Muscle of back (tissue), 11 donors: ENCODE data around the gene SECTM1. TPM values are rescaled to one million over a fixed set of nuclear protein-coding genes. Genes with fewer than 3 reads are reported as not detected.

ENCODE experiments used
- DNase-seq, 3 donors: peaks; one replicate each; pipeline versions ENCODE4 v3.0.0 to v3.0.0-alpha.2; 2013
- polyA plus RNA-seq, 10 donors: library from polyadenylated mRNA; unstranded; fragments of 120-200 nt; gene quantifications; one replicate each; pipeline ENCODE4 v1.2.1, GENCODE V29; 2013; ENCODE audit not compliant: insufficient read length in 10 of 10

SECTM1 gene
- polyA plus RNA-seq, 10 donors: 2.0 to 14.6 (median 2.8) TPM

GRCh38 chr17:82328994-82329507 lies 4.5 kb downstream of the SECTM1 start:
- DNase-seq: no peak

DNA sequence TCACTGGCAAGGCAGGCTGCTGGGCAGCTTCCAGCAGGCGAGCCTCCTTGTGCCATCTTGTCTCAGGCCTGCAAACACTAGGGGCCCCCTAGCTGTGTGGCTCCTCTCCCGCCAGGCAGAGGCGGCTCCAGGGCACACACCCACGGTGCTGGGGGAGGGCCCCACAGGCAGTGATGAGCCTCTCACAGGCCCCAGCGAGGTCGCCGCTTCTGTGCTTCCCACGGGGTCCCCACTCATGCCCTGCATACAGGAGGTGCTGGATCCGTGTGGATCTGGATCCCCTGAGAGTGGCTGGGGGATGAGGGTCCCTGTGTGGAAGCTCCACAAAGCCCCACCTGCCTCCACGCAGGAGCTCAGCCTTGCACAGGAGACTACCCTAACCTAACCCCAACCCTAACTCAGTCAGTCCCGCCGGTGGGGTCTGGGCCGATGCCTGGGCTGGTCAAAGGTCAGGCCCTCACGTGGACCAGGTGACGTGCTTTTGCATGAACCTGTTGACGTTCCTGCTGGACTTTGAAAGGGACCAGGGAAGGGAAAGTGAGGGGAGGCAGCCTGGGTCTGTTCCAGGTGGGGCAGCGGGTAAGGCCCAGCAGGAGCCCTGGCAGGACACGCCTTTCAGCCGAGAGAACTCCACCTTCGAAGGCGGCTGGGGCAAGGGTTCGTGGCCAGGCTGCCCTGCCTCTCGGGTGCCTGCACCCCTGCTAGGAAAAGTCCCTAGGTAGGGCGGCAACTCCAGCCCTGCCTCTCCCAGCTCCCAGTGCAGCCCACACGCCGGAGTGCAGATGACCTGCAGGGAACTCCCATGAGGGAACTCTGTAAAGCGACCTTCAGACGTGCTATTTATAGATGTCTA lies 5.2 kb downstream of the SECTM1 start:
- DNase-seq: peak in 1 of 3 donors; percentile 1

DNA sequence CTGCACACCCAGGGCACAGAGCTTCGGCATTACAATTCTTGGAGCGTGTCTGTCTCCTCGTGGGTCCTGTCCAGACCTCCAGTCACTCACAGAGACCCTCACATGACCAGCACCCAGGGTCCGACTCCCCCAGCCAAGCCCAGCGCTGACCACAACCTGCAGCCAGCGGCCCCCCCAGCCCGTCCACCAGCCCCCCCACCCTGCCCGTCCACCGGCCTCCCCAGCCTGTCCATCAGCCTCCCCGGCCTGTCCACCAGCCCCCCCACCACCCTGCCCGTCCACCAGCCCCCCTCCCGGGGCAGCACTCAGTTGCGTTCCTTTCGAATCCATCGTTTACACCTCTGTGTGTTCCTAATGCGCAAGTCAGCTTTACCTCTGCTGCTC lies 5.8 kb downstream of the SECTM1 start:
- no peak for DNase-seq

- DNase-seq: no peak
Measured at GRCh38 chr17:82327289-82327688, 6.3 kb downstream of the SECTM1 start.

- no peak for DNase-seq
Measured at GRCh38 chr17:82325286-82326180, 8.0 kb downstream of the SECTM1 start.

DNA sequence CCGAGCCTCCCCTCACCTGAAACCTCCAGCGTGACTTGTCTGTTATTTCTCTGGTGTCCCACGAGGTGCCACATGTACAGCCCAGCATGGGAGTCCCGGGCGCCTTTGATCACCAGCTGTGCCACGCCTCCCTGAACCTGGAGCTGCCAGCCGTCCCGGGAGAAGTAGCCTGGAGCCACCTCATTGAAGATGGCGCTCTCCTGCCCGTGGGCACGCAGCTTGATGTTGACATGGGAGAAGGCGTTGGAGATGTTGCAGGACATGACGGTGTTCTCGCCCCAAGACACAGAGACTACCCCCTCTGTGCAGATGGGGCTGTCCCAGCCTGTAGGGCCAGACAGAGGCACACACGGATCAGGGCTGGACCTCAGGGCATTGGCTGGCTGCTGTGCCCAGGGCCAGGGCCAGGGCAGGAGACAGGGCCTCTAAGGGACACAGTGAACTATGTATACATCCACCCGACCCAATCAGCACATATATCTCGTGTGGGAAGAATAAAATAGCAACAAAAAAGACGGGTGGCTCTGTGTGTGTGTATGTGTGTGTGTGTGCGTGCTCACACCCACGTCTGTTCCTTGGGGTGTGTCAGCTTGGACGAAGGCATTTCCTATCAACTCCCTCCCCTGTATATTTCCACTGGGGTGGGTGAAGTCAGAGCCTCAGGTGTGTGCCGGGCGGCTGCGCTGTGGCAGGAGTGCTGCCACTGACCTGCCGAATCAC lies 8.8 kb downstream of the SECTM1 start:
- DNase-seq: no peak

DNA sequence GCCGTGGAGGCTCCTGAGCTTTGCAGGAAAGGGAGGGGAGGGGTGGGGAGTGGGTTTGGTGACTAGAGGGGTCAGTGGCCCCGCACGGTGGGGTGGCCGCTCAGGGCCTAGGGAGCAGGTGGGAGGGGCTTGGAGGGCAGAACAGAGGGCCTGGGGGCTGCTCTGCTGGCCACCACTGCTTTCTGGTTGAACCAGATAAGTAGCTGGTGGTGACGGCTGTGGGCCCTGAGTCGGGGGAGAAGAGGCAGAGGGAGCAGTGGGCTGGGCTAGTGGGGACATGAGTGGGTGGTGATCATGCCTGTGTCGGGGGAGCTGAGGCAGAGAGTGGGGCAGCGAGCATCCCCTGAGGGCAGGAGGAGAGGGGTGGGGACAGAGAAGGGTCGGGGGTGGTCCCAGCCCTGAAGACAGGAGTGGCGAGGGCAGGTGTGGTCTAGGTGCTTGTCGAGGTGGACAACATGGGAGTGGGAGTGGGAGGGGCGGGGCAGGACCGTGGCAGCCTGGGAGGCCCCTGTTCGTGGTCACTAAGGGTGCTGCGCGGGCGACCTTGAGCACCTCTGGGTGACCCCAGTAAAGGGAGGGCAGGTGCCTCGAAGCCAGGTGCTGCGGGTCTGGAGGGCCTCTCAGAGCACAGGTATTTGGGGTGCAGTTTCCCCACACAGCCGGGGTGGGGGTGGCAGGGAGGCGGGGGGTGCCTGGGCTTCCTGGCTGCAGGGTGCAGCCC lies 9.9 kb downstream of the SECTM1 start:
- DNase-seq: no peak

DNA sequence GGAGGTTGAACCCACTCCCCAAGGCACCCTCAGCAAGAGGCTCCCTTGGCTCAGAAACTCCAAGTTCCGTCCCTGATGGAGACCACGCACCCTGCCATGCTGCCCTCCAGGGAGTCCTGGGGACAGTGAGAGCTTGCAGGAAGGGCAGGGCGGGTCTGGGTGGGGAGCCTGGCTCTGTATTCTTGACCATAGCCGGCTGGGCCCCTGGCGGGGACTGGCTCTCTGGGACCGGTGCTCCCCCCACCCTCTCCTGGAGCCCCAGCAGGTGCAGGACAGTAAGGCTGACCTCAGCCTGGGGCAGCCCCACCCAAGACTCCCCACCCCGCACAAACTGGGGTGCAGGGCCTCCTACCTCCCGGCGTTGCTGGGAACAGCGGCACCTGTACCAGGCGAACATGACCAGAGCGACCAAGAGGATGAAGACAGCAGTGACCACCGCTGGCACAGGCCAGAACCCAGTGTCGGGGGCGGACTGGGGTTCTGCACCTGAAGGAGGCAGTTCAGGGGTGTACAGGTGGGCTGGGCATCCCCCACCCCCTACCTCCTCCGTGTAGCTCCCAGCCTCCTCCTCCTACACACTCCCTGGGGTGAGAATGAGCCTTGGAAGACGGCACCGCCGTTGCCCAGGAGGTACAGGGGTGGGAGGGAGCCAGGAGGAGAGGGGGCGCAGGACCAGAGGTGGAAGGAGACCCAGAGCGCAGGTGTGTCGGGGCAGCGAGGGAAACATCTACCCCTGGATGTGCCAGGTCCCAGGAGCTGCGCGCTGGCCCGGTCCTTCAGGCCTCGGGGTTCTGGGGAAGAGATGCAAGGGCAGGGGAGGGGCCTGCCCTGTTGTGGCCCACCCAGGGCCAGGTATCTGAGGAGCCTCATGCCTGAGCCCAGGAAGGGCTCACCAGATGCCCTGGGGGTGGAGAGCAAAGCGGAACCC lies 10.8 kb downstream of the SECTM1 start:
- DNase-seq: no peak

- no peak for DNase-seq
Measured at GRCh38 chr17:82321947-82322466, 11.6 kb downstream of the SECTM1 start.

DNA sequence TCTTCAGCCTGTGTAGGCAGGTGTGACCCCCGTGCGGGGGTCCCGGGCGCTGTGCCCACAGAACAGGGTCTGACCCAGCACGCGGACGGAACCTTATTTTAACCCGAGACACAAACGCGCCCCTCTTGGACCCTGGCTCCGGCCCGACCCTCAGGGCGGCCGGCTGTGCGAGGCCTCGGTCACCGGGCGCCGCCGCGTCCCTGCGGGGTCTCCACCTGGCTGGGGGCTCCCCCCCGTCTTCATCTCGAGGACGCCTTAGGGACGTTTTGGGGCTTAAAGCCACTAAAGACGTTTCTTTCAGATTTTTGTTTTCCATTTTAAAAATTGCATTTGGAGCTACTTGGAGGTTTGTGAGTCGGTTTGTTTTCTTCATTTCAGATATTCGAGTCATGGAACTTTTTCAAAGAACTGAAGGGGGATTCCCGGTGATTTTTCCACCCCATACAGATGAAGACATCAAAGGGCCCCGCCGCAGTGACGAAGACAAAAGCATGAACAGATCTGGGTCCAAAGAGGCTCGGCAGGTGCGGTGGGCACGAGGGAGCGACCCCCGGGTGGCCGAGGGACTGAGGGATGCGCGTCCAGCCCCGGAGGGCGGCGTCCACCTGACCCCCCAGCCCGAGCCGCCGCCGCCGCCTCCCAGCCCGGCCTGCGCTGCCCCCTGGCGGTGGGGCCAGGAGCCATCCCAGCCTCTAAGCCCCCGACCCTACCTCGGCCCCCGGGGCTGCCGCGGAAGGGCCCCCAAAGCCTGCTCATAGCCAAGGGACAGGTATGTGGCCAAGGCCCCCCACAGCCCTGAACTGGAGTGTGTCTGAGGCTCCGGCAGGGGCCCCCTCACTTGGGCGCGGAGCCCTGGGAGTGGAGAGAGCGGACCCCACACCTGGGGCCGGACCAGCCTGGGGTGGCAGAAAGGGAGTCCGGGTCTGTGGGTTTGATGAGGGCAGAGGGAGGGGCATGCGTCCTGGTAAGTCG lies 12.3 kb downstream of the SECTM1 start:
- no peak for DNase-seq

- DNase-seq: no peak
Measured at GRCh38 chr17:82320140-82320840, 13.3 kb downstream of the SECTM1 start.

- no peak for DNase-seq
Measured at GRCh38 chr17:82319619-82320062, 13.9 kb downstream of the SECTM1 start.

GRCh38 chr17:82318772-82319606 lies 14.6 kb downstream of the SECTM1 start:
- no peak for DNase-seq

DNA sequence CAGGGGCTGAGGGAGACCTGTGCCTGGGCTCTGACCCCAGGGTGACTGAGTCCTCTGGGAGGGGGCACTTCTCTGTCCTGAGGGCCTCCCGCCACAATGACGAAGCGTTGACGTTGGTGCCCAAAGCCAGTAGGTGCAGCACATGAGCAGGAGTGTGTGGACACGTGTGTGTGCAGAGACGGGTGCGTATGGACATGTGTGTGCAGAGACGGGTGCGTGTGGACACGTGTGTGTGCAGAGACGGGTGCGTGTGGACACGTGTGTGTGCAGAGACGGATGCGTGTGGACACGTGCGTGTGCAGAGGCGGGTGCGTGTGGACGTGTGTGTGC lies 15.4 kb downstream of the SECTM1 start:
- no peak for DNase-seq

DNA sequence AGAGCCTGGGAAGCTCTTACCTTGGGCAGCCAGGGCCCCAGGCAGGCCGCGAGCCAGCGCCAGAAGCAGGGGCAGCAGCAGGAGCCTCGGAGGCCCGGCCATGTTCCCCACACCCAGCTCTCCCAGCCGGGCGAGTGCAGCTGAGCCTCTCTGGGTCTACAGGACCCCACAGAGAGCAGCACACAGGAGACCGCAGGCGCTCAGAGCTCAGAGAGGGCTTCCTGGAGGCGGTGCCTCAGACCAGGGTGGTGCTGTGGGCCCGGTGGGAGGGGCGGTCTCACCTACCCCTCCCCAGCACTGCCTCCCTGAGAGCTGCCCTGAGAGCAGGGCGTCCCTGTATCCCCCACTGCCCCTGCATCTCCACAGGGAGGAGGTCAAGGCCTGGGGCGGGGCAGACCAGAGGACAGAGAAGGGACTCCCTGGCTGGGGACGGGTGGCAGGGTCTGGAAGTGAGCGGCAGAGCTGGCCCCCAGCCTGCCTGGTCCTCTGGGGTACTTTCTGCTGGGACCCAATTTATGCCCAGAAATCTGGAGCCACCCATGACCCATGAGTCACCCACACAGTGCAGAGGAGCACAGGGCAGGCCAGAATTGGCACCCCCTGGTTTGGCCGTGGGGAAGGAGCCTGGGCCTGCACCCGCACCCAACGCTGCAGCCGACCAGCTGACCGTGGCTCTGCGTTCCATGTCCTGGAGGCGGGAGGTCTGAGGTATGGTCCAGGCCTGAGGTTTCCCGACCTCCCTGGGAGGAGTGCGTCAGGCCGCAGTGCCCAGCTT lies 16.0 kb downstream of the SECTM1 start, which contains the start of gene CD7:
CD7 (minus strand) TSS at position 215 of the 775 bp plus-strand sequence; CDS start at position 102, 113 bp downstream.
- DNase-seq: no peak
